ENCODE data around the gene KCNJ4.
A peak's percentile ranks its signal among the peaks of the same experiment; 100 is the strongest.
"Not testable (repeated sequence)": the region's sequence is repeated elsewhere in the genome, so short reads cannot be mapped to it uniquely, and the experiment has no call there.

Gene KCNJ4

GRCh38 chr22:38414009-38414395, 41.0 kb downstream of the KCNJ4 start:
- no peak for DNase-seq (ENCODE audit: low read depth in 1 of 2, low spot score in 1 of 2)

GRCh38 chr22:38413085-38414008, 41.7 kb downstream of the KCNJ4 start:
- no peak for DNase-seq (ENCODE audit: low read depth in 1 of 2, low spot score in 1 of 2)

DNA sequence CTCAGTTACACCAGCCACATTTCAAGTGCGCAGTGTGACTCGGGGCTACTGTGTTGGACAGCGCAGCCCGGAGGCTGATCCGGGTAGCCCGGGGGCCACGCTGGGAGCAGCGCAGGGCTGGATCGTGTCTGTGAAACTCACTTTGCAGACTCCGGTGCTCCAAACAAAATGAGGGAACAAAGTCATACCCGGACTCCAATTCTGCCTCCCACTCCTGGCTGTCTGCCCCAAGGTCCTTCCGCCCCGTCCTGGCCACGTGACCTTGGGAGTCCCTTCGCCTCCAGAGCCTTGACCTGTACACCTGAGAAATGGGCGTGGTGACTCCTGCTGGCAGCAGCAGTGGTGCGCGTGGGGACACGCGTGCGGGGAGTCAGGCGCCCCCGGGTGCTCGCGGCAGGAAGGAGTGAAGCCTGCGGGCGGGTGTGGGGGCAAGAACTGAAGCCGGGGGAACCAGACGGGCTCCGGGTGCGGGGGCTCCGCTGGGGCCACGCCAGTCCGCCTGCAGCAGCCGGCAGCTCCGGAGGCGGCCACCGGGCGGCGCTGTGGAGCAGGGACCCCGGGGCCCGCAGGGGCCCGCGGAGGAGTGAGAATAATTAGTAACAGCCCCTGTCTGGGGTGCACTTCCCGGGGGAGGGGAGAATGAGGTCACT, 42.4 kb downstream of the KCNJ4 start:
- peak in 1 of 2 donors; percentile 26 for DNase-seq (ENCODE audit: low read depth in 1 of 2, low spot score in 1 of 2)

- no peak for DNase-seq (ENCODE audit: low read depth in 1 of 2, low spot score in 1 of 2)
Observed at GRCh38 chr22:38411016-38411415, 44.0 kb downstream of the KCNJ4 start.

DNA sequence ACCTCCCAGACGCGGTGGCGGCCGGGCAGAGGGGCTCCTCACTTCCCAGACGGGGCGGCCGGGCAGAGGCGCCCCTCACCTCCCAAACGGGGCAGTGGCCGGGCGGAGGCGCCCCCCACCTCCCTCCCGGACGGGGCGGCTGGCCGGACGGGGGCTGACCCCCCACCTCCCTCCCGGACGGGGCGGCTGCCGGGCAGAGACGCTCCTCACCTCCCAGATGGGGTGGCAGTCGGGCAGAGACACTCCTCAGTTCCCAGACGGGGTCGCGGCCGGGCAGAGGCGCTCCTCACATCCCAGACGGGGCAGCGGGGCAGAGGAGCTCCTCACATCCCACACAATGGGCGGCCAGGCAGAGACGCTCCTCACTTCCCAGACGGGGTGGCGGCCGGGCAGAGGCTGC, 45.1 kb downstream of the KCNJ4 start:
- DNase-seq (ENCODE audit: low read depth in 1 of 2, low spot score in 1 of 2), result not testable (repeated sequence)

DNA sequence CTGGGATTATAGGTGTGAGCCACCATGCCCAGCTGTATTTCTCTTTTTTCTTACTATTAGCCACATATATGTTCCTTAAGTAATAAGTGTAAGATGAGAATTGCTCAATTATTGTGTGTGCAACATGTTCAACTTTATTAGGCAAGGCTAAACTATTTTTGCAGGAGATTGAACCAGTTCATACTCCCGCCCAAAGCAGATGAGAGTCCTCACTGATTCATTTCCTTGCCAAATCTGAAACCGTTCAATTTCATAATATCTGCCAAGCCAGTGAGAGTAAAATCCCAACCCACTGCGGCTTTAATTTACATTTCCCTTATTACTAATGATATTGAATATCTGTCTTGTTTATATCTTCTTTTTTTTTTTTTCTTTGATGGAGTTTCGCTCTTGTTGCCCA, 48.4 kb downstream of the KCNJ4 start:
- DNase-seq (ENCODE audit: low read depth in 1 of 2, low spot score in 1 of 2), result no peak

- no peak for DNase-seq (ENCODE audit: low read depth in 1 of 2, low spot score in 1 of 2)
Observed at GRCh38 chr22:38404419-38404818, 50.6 kb downstream of the KCNJ4 start.

- DNase-seq (ENCODE audit: low read depth in 1 of 2, low spot score in 1 of 2), result no peak
Observed at GRCh38 chr22:38403812-38404211, 51.2 kb downstream of the KCNJ4 start.

- no peak for DNase-seq (ENCODE audit: low read depth in 1 of 2, low spot score in 1 of 2)
Observed at GRCh38 chr22:38402204-38402603, 52.8 kb downstream of the KCNJ4 start.

DNA sequence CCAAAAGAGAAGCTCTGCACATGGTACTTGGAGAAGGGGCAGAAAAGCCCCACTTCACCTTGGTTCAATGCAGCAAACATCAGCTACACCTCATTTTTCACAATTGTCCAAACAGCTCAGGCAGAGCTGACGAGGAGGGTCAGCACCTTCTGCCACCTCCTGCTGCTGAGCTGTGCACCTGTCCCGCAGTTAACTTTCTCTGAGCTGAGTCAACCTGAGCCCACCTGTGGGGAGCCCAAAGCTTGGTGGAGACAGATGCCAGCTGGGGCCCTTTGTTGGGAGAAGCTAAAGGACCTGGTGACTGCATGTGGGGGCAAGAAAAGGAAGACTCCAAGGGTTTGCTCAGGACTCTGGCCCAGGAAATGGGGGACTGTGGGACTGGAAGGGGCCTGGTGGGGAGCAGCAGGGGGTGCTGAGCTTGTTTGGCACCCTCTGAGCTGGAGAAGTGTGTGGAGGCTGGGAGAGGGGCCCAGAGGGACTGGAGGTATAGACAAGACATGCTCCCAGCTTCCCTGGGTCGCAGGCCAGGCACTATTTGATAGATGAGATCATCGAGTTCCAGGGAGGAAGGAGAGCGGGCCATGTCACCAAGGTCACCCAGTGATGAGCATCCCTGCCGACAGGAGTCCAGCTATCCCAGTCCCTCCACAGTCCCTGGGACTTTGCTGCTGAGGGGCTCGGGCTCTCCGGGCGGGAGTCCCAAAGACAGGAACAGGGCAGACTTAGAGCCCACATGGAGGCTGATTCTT, 53.5 kb downstream of the KCNJ4 start:
- DNase-seq (ENCODE audit: low read depth in 1 of 2, low spot score in 1 of 2), result no peak

GRCh38 chr22:38400256-38400655, 54.7 kb downstream of the KCNJ4 start:
- DNase-seq (ENCODE audit: low read depth in 1 of 2, low spot score in 1 of 2), result not testable (repeated sequence)

GRCh38 chr22:38398609-38399461, 56.2 kb downstream of the KCNJ4 start:
- peak; percentile 73 to 75 for DNase-seq (ENCODE audit: low read depth in 1 of 2, low spot score in 1 of 2)

DNA sequence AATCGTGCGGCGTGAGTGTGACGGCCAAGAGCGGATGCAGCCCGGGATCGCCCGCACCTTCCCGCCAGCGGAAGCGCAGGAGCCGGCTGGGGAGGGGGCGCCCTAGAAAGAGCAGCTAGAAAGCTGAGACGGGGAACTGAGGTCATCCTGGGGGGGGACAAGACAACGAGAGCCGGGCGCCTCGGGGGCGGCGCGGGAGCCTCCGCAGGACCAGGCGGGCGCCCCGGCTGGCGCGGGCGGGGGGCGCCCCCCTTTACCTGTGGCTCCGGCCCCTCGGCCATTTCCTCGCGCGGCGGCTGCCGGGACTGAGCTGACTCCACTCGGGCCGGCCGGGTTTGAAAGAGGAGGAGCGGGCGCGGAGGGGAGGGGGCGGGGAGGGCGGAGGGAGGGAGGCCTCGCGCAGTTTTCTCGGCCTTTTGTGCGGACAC, 56.8 kb downstream of the KCNJ4 start:
- DNase-seq (ENCODE audit: low read depth in 1 of 2, low spot score in 1 of 2), result not testable (repeated sequence)

DNA sequence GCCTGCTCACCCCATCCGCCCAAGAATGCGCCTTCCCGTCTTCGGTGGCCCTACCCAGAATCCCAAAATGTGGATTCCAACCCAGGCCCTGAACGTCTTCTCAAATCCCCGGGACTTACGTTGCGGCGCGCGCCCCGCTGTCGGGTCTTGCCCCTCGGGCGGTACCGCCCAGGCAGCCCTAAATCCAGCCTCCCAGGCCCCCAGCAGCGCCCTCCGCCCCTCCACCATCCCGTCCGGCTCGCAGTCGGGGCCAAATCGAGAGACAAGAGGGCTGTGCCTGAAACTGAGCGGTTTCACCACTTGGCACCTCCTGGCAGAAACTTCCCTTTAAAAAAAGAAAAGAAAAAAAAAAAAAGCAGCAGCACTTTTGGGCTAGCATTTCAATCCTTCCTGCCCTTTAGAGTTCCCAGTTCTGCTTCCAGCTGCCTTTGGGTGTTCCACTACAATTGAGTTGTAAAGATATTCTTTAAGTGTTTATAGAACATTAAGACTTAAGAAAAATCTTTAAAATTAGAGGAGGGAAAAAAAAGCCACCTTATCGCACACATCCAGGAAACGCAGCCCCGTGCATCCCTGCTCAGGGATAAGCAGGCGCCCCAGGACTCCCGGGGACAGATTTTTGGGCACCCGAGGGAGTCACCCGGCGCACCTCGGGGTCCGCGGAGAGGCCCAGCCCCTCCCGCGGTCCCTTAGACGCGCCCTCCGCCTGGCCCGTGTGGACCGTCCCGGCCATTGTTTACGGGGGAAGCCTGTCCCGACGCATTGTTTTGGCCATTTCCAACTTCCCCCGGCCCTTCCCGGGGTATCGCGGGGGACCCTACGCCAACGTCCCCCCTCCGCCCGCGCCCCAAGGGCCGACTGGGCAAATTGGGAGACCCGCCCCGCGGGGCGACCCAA, 57.6 kb downstream of the KCNJ4 start:
- no peak for DNase-seq (ENCODE audit: low read depth in 1 of 2, low spot score in 1 of 2)

- DNase-seq (ENCODE audit: low read depth in 1 of 2, low spot score in 1 of 2), result not testable (repeated sequence)
Observed at GRCh38 chr22:38396440-38397069, 58.4 kb downstream of the KCNJ4 start.

- not testable (repeated sequence) for DNase-seq (ENCODE audit: low read depth in 1 of 2, low spot score in 1 of 2)
Observed at GRCh38 chr22:38395944-38396343, 59.1 kb downstream of the KCNJ4 start.

DNA sequence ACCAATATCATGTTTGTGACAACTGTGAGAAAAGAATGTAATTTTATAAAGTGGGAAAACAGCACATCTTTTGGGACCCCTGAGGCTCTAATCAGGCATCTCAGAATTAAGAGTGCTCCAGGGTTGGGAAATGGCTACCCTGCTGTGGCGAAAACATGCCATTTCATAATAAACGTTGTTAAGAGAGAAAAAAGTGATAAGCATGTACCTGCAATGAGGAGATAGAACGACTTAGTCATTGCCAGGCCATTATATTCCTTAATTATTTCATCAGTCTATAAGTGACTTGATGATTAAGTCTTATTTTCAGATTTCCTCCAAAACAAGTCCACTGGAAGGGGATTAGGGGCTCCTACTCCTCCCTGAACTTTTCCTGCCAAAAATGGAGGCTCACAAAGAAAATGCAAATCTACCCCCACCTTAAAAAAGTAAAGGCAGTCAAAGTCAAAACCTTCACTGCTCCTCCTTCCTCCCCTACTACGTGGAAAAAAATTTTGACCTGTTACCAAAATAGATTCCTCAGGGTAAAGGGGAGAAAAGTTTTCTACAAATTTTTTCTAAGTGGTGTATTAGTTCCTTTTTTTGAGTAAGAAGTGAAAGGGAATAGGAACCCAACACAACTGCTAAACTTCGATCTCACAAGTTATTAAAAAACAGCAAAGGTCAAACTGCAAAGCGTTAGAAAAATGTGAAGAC, 59.9 kb downstream of the KCNJ4 start:
- not testable (repeated sequence) for DNase-seq (ENCODE audit: low read depth in 1 of 2, low spot score in 1 of 2)

DNA sequence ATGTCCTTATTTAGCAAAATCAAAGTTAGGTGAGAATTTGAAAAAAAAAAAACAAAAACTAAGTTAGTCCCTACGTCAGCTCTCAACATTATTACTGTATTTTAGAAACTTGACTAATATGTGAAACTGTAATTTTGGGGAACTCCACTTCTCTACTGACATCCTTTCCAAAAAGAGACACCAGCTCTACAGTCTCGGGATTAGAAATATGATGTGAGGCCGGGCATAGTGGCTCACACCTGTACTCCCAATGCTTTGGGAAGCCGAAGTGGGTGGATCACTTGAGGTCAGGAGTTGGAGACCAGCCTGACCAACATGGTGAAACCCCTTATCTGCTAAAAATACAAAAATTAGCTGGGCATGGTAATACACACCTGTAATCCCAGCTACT, 65.6 kb downstream of the KCNJ4 start:
- DNase-seq (ENCODE audit: low read depth in 1 of 2, low spot score in 1 of 2), result not testable (repeated sequence)

Data from stimulated activated CD4-positive, alpha-beta T cell treated with anti-CD3 and anti-CD28 coated beads, Interleukin-15, amount 100 ng/mL, for 1 hour (primary cell).